KOPT-K1 (cell line): ENCODE measurements around the gene UNC5B.
"Not testable (repeated sequence)": the region's sequence is repeated elsewhere in the genome, so short reads cannot be mapped to it uniquely, and the experiment has no call there.

Source experiments
- H3K27ac ChIP-seq: fragments of 200-600 bp; sonication (generic); 2 replicates; pipeline ENCODE4 v1.5.1; 2016; ENCODE audit warnings: antibody characterized with exemption, mild to moderate bottlenecking, low read depth, low read length; ENCODE audit not compliant: poor library complexity, severe bottlenecking
- H3K36me3 ChIP-seq: fragments of 200-600 bp; sonication (generic); 2 replicates; pipeline ENCODE4 v1.5.1; 2017; ENCODE audit warnings: antibody characterized with exemption, mild to moderate bottlenecking, low read length, moderate library complexity; ENCODE audit not compliant: insufficient read depth
- H3K9me3 ChIP-seq: fragments of 200-600 bp; sonication (generic); 2 replicates; pipeline ENCODE4 v1.5.1; 2017; ENCODE audit warnings: antibody characterized with exemption, low read length, mild to moderate bottlenecking; ENCODE audit not compliant: insufficient read depth, poor library complexity, severe bottlenecking

UNC5B gene

GRCh38 chr10:71289421-71290130, 77.2 kb downstream of the UNC5B start:
- Histone ChIP-seq H3K9me3 (no peaks in the 10 kb centered on the region), H3K27ac (no peak overlapping the region), H3K36me3 (no peaks in the 10 kb centered on the region)

- Histone ChIP-seq H3K27ac (no peak overlapping the region), H3K36me3 (no peaks in the 10 kb centered on the region), H3K9me3 (no peaks in the 10 kb centered on the region)
These were observed 78.0 kb downstream of the UNC5B start for GRCh38 chr10:71290331-71290730.

DNA sequence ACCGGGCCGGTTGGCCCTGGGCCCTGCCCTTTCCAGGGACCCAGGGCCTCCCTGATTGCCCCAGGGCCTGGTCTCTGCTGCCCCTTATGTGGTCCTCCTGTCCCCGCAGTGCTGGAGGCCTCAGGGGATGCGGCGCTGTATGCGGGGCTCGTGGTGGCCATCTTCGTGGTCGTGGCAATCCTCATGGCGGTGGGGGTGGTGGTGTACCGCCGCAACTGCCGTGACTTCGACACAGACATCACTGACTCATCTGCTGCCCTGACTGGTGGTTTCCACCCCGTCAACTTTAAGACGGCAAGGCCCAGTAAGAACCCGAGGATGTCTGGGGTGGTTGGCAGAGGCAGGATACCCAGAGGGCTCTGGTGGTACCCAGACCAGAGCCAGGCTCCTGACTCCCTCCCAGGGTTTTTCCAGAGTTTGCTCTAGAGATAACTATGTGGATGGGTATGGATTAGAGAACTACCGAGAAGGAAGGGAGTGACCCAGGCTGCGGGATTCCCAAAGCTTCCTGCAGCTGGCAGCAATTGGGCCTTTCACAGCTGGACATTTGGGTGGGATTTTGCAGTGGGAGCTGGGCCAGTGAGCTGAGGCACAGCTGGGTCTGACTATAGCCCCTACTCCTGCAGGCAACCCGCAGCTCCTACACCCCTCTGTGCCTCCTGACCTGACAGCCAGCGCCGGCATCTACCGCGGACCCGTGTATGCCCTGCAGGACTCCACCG, 78.6 kb downstream of the UNC5B start:
- Histone ChIP-seq H3K36me3 (no peaks in the 10 kb centered on the region), H3K27ac (no peak overlapping the region), H3K9me3 (no peaks in the 10 kb centered on the region)

DNA sequence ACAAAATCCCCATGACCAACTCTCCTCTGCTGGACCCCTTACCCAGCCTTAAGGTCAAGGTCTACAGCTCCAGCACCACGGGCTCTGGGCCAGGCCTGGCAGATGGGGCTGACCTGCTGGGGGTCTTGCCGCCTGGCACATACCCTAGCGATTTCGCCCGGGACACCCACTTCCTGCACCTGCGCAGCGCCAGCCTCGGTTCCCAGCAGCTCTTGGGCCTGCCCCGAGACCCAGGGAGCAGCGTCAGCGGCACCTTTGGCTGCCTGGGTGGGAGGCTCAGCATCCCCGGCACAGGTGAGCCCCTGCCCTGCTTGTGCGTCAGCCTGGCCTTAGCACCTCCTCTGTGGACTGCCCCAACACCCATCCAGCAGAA, 79.1 kb downstream of the UNC5B start:
- Histone ChIP-seq H3K27ac (no peak overlapping the region), H3K9me3 (no peaks in the 10 kb centered on the region), H3K36me3 (no peaks in the 10 kb centered on the region)

- no peaks in the 10 kb centered on the region for H3K36me3 ChIP-seq
- H3K27ac ChIP-seq, result no peak overlapping the region
- H3K9me3 ChIP-seq, result no peaks in the 10 kb centered on the region
These were observed 80.5 kb downstream of the UNC5B start for GRCh38 chr10:71292624-71293445.

DNA sequence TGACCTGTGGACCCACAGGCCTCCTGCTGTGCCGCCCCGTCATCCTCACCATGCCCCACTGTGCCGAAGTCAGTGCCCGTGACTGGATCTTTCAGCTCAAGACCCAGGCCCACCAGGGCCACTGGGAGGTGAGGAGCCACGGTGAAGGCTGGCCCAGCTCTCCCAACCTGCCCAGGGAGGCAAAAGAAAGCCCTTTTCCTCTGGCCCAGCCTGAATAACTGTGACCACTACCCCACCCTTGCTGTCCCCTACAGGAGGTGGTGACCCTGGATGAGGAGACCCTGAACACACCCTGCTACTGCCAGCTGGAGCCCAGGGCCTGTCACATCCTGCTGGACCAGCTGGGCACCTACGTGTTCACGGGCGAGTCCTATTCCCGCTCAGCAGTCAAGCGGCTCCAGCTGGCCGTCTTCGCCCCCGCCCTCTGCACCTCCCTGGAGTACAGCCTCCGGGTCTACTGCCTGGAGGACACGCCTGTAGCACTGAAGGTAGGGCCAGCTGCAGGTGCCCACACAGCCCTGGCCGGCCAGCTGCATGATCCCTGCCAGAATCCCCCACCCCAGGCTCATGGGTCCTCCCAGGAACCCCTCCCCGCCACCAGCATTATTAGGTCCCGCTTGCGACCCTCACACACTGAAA, 81.2 kb downstream of the UNC5B start:
- no peak overlapping the region for H3K27ac ChIP-seq
- H3K36me3 ChIP-seq, result no peaks in the 10 kb centered on the region
- H3K9me3 ChIP-seq, result no peaks in the 10 kb centered on the region

- Histone ChIP-seq H3K9me3 (no peaks in the 10 kb centered on the region), H3K27ac (no peak overlapping the region), H3K36me3 (no peaks in the 10 kb centered on the region)
These were observed 81.8 kb downstream of the UNC5B start for GRCh38 chr10:71294091-71294561.

DNA sequence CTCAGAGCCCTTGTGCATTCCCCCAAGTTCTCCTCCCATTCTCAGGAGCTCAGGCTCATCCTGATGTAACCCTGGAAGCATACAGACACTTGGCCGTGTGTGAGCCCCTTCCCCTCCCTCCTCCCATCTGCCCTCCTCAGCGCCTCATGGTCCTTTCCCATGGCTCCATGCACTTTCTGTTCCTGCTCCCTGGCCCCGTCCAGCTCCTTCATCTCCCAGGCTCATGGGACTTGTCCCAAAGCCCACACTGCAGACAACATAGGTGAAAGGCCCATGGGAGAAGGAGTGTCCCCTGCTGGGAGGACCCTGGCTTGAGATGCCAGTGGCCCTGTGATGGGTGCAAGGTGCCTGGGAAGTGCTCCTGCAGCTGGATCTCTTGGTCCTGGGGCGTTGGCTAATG, 82.5 kb downstream of the UNC5B start:
- Histone ChIP-seq H3K9me3 (no peaks in the 10 kb centered on the region), H3K36me3 (no peaks in the 10 kb centered on the region), H3K27ac (no peak overlapping the region)

GRCh38 chr10:71295641-71296040, 83.3 kb downstream of the UNC5B start:
- H3K27ac ChIP-seq, result no peak overlapping the region
- no peaks in the 10 kb centered on the region for H3K36me3 ChIP-seq

DNA sequence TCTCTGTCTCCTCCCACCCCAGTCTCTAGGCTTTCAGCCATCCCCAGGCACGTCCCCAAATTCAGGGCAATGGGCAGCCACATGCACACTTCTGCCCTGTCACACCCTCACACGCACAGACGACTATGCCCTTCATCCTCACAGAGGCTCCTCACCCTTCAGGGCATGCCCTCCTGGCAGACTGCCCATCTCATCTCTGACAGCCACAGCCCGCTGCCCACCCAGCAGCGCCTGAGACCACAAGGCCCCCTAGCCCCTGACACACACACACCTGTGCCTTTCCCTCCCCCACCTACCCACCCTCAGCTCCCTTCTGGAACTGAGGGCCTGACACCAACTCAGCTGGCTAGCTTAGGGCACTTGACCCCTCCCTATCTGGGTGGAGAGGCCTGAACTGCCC, 83.7 kb downstream of the UNC5B start:
- Histone ChIP-seq H3K36me3 (no peaks in the 10 kb centered on the region), H3K27ac (no peak overlapping the region), H3K9me3 (no peaks in the 10 kb centered on the region)

More at GRCh38 chr10:71295641-71296040, 83.3 kb downstream of the UNC5B start:
- H3K9me3 ChIP-seq, result no peaks in the 10 kb centered on the region

GRCh38 chr10:71296811-71297210, 84.4 kb downstream of the UNC5B start:
- H3K27ac ChIP-seq, H3K36me3 ChIP-seq, H3K9me3 ChIP-seq: not testable (repeated sequence)

- H3K27ac ChIP-seq, result no peak overlapping the region
- H3K9me3 ChIP-seq, result no peaks in the 10 kb centered on the region
- H3K36me3 ChIP-seq, result no peaks in the 10 kb centered on the region
These were observed 85.0 kb downstream of the UNC5B start for GRCh38 chr10:71297343-71297742.

- H3K9me3 ChIP-seq, result no peaks in the 10 kb centered on the region
- no peaks in the 10 kb centered on the region for H3K36me3 ChIP-seq
- H3K27ac ChIP-seq, result no peak overlapping the region
These were observed 86.9 kb downstream of the UNC5B start for GRCh38 chr10:71299071-71299785.

DNA sequence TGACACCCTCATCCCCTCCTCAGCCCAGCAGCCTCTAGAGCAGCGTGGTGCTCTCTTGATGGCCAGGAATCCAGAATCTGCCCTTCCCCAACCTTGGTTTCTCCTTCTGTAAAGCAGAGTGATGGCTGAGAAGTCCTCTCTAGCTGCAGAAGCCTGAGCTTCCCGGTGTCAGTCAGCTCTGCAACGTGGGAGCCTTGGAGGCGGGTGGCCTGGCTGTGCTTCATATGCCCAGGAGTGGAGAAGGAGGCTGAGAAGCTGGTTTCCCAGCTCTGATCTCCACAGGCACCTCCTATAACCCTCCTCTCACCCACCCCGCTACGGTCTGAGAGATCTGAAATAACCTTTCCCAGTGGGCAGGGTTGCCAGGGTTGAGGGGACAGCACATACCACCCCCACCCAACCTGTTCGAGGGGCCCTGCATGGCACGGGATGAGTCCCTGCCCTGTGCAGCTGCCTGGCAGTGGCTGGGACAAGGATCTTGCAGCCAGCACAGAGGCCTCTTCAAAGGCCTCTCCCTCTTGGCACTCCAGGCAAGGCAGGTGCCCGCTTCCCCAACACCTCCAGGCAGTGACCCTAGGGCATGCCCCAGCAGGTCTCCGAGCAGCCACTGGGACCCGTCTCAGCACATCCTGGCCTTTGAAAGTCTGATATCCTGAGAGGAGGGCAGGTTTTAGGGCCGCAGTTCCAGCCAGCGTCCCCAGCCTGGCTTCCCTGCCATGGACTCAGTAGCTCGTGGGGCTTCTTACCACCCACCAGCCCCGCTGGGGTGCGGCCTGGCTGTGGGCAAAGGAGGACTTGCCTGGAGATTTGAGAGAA, 88.4 kb downstream of the UNC5B start:
- H3K27ac ChIP-seq, result no peak overlapping the region
- no peaks in the 10 kb centered on the region for H3K36me3 ChIP-seq
- no peaks in the 10 kb centered on the region for H3K9me3 ChIP-seq
